Urinary bladder (tissue), 4 donors: ENCODE measurements around the gene CDA. TPM values are rescaled to one million over a fixed set of nuclear protein-coding genes. Genes with fewer than 3 reads are reported as not detected.

Experiments
- DNase-seq: peaks from one replicate; pipeline ENCODE4 v3.0.0-alpha.2; 2015; ENCODE audit errors: extremely low spot score
- H3K27ac ChIP-seq: one replicate; pipeline ENCODE4 v1.5.1; 2013; ENCODE audit warnings: low read depth, mild to moderate bottlenecking, moderate library complexity
- H3K36me3 ChIP-seq: one replicate; pipeline ENCODE4 v1.6.1; 2013; ENCODE audit warnings: mild to moderate bottlenecking, moderate library complexity; ENCODE audit not compliant: insufficient read depth
- H3K4me1 ChIP-seq: one replicate; pipeline ENCODE4 v1.6.1; 2013; ENCODE audit warnings: mild to moderate bottlenecking, moderate library complexity; ENCODE audit not compliant: insufficient read depth
- H3K4me3 ChIP-seq: one replicate; pipeline ENCODE4 v1.5.1; 2013; ENCODE audit warnings: low read depth, low read length
- WGBS: extraction: QIAGEN DNeasy Blood & Tissue Kit; methylation state at CpG from one replicate; pipeline ENCODE4 v1.1.7; 2013; 5-methylcytosine and 5-hydroxymethylcytosine counted together
- polyA plus RNA-seq: library from polyadenylated mRNA; stranded (reverse); fragments of 200-250 nt; gene quantifications from one replicate; pipeline ENCODE4 v1.2.3, GENCODE V29; 2013
- total RNA-seq: library from RNA; depleted of rRNA; stranded (reverse); fragments of >200 nt; gene quantifications from one replicate; pipeline ENCODE4 v1.2.3, GENCODE V29; 2014
- donor health status: healthy with polysubstance abuse.
- donor health status: healthy.

The CDA gene
- total and polyA plus RNA-seq, 2 donors: 0.53 to 5.1 TPM

DNA sequence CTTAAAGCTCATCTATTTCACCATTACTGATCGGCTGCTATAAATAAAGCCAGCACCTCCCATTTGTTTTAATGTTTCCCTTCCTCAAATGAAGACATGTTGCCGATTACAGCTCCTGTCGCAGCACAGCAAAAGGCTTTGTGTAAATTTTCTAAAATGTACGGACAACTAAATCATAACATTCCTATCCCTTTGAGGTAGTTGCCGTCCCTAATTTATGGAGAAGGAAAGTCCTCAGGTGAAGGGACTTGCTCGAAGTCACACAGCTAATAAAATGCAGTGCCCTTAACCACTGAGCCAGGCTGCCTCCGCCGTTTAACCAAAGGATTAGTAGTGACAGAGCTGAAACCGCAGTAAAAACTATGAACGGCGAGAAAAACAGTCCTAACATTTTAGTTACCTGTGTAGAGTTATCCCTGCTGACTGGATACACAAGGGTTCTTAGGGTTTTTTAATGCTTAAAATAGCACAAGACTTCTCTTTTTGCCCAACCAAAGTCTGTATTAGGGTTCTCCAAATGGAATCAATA is 45.2 kb downstream of the CDA start:
- H3K36me3 ChIP-seq: no peaks in the 10 kb centered on the region
- peak overlapping the region; percentile 98 for H3K4me3 ChIP-seq
- H3K27ac ChIP-seq: no peak overlapping the region
- peaks cover 2% of the 10 kb centered on the region for H3K4me1 ChIP-seq
- no peak for DNase-seq
- WGBS: 3% methylated on average over 11 of the region's 11 CpGs

DNA sequence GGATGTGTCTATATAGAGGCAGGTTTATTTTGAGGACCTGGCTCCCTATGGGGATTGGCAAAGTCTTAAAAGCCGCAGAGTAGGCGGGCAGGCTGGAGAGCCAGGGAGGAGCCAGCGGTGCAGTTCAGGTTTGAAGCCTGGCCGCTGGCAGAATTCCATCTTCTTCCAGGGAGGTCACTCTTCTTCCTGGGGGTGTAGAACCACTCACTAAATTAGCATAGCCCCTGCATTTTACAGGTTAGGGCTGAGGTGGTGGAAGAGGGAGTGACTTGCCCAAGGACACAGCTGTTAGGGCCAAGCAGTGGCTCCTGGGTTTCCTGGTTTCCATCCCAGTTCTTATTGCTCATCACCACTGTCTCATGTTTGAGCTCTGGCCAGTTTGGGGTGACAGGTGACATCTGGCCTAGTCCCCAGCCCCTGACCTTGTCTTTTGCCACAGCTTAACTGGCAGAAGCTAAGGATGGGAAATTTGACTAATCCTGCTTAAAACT is 45.7 kb downstream of the CDA start:
- no peaks in the 10 kb centered on the region for H3K36me3 ChIP-seq
- WGBS: 26% methylated on average over 4 of the region's 4 CpGs
- peak overlapping the region; percentile 98 for H3K4me3 ChIP-seq
- DNase-seq: no peak
- peaks cover 2% of the 10 kb centered on the region for H3K4me1 ChIP-seq
- no peak overlapping the region for H3K27ac ChIP-seq

DNA sequence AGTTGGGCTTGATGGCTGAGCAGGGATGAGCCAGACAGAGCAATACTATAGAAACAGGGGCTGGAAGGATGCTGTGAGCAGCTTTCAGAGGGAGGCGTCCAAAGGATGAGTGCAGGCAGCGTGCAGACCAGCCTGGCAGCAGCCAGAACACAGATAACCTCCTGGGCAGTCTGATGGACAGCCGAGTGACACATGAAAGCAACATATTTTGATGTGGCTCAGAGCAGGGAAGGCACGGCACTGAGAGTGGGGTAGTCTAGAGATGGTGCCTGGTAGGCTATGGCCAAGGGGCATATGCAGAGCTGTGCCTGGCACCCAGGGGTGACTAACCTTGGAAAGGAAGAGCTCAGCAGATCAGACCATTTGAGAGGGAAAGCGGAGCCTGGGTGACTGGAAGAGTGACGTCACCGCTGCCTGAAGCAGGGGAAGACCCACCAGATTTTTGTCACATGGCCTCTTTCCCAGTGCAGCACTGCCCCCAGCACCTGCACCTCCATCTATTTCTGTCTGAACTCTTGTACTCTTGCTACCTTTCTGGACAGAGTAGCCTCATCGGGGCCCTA is 48.0 kb downstream of the CDA start:
- DNase-seq: no peak
- no peak overlapping the region for H3K4me3 ChIP-seq
- H3K27ac ChIP-seq: no peak overlapping the region
- H3K4me1 ChIP-seq: peaks cover 2% of the 10 kb centered on the region
- no peaks in the 10 kb centered on the region for H3K36me3 ChIP-seq
- WGBS: 91% methylated on average over 8 of the region's 8 CpGs

DNA sequence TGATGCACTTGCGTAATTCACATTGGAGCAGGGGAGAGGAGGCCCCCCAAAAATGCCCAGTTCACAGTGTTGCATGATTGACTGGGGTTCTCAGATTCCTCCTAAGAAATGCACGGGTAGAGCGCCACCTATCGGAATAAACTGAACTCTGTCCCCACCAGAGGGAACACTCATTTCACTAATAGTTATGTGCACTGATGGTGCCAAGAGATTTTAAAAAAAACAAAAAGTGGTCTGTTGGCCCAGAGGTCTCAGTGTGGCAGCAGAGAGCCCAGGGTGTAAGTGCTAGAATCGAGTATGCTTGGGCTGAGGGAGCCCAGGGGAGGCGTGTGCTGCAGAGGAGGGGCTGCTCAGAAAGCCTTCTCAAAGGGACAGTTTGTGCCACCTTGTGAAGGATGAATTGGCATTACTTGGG is 51.3 kb downstream of the CDA start:
- Histone ChIP-seq H3K27ac (no peak overlapping the region), H3K4me3 (no peak overlapping the region), H3K4me1 (no peaks in the 10 kb centered on the region), H3K36me3 (no peaks in the 10 kb centered on the region)
- DNase-seq: no peak
- 29% methylated on average over 6 of the region's 6 CpGs for WGBS

DNA sequence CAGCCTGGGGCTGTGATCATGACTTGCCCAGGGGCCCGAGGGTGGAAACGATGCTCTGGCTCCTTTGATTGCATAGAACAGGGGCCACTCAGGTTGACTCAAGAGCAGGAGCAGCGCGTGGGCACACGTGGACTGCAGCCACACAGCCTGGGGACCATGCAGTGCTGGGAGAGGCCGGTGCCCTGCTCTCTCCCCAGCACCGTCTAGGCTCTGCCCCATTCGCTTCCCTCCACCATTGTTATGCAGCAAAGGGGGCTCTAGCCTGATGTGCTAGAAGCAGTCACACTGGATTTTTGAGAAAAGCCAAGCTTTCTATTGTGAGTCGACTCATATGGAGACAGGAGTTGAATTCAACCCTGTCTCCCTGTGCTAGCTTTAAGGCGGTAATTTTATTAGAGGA is 53.1 kb downstream of the CDA start:
- H3K36me3 ChIP-seq: peaks cover 2% of the 10 kb centered on the region
- no peaks in the 10 kb centered on the region for H3K4me1 ChIP-seq
- no peak for DNase-seq
- 80% methylated on average over 10 of the region's 10 CpGs for WGBS
- no peak overlapping the region for H3K27ac ChIP-seq
- H3K4me3 ChIP-seq: no peak overlapping the region

DNA sequence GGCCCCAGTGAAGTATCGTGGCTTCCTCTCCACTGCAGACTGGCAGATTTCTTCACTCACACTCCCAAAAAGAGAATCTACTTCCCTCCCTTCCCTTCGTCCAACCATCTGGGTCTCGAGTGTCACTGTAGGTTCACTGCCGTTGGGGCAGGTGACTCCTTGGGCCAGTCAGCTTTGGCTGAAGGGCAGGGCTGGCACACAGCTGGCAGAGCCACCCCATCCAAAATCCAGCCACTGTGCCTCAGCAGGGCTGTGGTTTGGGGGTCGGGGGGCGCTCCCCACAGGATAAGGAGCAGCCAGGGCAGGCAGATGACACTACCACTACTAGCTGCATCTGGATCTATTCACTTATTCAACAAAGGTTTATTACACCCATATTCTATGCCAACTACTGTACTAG is 54.2 kb downstream of the CDA start:
- no peaks in the 10 kb centered on the region for H3K4me1 ChIP-seq
- WGBS: 81% methylated on average over 6 of the region's 6 CpGs
- DNase-seq: no peak
- H3K4me3 ChIP-seq: no peak overlapping the region
- H3K27ac ChIP-seq: no peak overlapping the region
- peaks cover 2% of the 10 kb centered on the region for H3K36me3 ChIP-seq

DNA sequence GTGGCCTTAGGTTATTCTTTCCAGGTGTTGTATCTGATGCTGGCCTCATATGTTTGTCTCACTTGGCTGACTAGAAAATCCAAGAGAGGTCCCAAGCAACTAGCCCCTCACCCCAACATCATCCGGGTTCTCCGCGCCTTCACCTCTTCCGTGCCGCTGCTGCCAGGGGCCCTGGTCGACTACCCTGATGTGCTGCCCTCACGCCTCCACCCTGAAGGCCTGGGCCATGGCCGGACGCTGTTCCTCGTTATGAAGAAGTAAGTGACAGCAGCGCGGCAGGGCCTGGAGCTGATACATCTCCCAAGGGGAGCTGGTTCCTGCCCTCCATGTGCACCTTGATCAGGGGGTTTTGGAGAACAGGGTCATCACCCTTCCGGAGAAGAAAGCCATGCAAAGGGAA is 55.5 kb downstream of the CDA start:
- peaks cover 2% of the 10 kb centered on the region for H3K36me3 ChIP-seq
- no peaks in the 10 kb centered on the region for H3K4me1 ChIP-seq
- DNase-seq: no peak
- no peak overlapping the region for H3K4me3 ChIP-seq
- no peak overlapping the region for H3K27ac ChIP-seq
- WGBS: 91% methylated on average over 13 of the region's 13 CpGs

DNA sequence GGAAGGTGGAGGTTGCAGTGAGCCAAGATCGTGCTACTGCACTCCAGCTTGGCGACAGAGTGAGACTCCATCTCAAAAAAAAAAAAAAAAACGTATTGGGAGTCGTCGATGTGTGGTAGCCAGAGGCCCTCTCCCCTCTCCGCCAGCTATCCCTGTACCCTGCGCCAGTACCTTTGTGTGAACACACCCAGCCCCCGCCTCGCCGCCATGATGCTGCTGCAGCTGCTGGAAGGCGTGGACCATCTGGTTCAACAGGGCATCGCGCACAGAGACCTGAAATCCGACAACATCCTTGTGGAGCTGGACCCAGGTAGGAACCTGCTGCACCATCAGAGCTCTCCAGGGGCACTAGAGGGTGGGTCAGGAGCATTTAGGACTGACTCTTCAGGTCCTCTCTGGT is 56.5 kb downstream of the CDA start:
- DNase-seq: no peak
- Histone ChIP-seq H3K4me1 (no peaks in the 10 kb centered on the region), H3K4me3 (no peak overlapping the region), H3K27ac (no peak overlapping the region), H3K36me3 (peaks cover 2% of the 10 kb centered on the region)
- WGBS: 92% methylated on average over 14 of the region's 14 CpGs

DNA sequence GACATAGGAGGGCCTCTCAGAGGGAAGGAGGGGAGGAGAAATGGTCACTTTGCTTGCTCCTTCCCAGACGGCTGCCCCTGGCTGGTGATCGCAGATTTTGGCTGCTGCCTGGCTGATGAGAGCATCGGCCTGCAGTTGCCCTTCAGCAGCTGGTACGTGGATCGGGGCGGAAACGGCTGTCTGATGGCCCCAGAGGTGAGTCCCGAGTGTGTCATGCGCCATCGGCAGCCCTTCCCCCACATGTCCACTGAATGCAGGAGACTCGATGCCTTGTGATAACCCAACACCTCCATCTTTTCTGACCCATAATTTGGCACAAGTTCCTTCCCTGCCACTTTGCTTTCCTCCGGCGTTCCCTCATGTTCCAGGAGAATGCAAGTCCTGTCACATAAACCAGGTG is 59.5 kb downstream of the CDA start:
- peaks cover 2% of the 10 kb centered on the region for H3K36me3 ChIP-seq
- H3K27ac ChIP-seq: no peak overlapping the region
- no peaks in the 10 kb centered on the region for H3K4me1 ChIP-seq
- no peak overlapping the region for H3K4me3 ChIP-seq
- DNase-seq: no peak
- WGBS: 90% methylated on average over 13 of the region's 13 CpGs

DNA sequence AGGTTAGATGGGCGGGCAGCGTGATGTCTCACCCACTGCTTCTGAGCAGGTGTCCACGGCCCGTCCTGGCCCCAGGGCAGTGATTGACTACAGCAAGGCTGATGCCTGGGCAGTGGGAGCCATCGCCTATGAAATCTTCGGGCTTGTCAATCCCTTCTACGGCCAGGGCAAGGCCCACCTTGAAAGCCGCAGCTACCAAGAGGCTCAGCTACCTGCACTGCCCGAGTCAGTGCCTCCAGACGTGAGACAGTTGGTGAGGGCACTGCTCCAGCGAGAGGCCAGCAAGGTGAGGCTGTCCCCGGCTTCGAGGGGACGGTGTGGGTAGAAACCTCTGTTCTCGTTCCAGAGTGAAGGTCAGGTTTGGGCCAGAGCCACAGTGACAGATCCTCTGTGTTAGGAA is 60.0 kb downstream of the CDA start:
- Histone ChIP-seq H3K4me3 (no peak overlapping the region), H3K36me3 (peaks cover 2% of the 10 kb centered on the region), H3K27ac (no peak overlapping the region), H3K4me1 (no peaks in the 10 kb centered on the region)
- WGBS: 93% methylated on average over 15 of the region's 15 CpGs
- no peak for DNase-seq

DNA sequence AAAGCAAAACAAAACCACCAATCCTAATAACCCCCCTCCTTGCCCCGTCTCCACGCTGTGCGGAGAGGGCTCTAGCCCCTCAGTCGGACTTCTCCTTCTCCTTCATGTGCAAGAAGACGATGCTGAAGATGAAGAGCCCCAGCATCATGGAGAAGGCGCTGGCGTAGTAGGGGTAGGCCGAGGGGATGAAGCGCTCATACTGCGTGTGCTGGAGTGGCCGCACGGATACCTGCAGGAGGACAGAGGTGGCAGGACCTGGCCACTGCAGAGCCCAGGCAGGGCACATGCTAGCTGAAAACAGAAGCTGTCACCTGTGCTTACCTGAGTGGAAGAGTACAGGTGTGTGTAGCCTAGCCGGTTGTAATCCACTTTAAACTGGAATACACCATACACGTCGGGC is 63.4 kb downstream of the CDA start:
- no peaks in the 10 kb centered on the region for H3K36me3 ChIP-seq
- H3K4me1 ChIP-seq: no peaks in the 10 kb centered on the region
- no peak overlapping the region for H3K27ac ChIP-seq
- no peak overlapping the region for H3K4me3 ChIP-seq
- 97% methylated on average over 15 of the region's 15 CpGs for WGBS
- DNase-seq: no peak

DNA sequence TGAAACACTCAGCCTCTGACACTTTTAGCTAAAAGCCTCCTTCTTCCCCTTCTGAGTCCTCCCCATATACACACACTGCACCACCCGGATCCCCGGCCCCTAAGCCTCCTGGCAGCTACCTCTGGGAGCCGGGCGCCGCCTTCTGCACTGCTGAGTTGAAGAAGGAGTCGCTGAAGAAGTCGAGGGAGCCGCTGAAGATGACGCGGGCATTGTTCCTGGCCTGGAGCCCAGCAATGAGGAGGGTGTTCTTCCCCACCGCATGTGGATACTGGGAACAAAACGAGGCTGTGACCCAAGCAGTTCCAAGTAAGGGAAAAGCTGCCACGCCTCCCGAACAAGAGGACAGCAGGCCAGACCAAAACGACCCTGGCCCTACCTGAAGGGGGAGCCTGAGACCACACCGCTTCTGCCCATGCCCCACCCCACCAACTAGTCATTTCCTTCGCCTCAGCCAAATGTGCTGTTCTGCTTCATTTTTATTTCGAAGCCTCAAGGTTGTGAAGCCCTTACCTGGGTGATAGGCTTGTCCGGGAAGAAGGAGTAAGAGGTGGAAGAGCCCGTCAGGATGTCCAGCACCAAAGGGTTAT is 65.3 kb downstream of the CDA start:
- Histone ChIP-seq H3K4me3 (no peak overlapping the region), H3K36me3 (no peaks in the 10 kb centered on the region), H3K4me1 (no peaks in the 10 kb centered on the region), H3K27ac (no peak overlapping the region)
- 76% methylated on average over 20 of the region's 20 CpGs for WGBS
- DNase-seq: no peak

DNA sequence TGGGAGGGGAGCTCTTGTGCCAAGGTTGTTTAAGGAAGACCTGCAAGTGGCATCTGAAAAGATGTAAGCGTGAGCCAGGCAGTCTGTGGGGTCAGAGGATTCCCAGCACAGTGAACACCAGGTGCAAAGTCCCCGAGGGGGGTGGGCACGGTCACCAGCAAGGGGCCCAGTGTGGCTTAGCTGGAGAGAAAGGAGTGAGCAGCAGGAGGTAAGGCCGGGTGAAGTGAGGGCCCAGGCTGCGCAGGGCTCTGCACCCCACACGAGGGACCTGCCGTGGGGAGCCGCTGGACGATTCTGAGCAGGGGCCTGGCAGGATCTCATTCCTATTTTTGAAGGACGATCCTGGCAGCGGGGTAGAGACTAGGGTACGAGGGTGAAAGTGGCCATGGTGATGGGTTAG is 68.1 kb downstream of the CDA start:
- H3K36me3 ChIP-seq: no peaks in the 10 kb centered on the region
- 88% methylated on average over 12 of the region's 12 CpGs for WGBS
- no peaks in the 10 kb centered on the region for H3K4me1 ChIP-seq
- no peak overlapping the region for H3K4me3 ChIP-seq
- no peak for DNase-seq
- no peak overlapping the region for H3K27ac ChIP-seq

DNA sequence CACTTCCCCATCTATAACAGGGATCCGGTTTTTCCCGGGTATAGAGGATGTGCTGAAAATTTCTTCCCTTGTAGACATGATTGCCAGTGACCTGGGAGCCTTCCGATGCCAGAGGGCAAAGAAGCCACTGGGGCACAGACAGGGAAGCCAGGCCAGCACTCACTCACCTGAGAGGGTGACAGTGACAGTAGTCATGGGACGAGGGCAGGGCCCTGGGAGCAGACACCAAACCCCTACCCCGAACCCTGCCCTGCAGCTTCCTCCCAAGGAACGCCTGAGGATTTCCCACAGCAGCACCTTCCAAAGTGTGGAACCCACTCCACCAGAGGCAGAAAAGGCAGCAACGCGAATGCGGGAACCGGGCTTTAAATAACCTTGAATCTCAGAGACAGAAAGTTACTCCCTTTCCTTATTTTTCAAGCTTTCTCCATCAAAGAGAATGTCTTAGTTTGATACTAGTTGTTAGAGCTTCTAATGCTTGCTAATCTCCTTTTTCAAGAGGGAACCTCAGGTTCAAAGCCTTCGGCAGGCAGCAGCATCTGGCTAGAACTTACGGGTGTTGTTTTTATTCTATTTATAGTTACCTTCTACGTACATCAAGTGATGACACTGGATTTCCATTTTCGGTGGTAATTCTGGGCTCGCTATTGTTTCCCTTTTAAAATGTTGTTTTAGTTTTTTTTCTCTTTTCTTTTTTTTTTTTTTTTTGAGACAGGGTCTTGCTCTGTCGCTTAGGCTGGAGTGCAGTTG is 69.4 kb downstream of the CDA start:
- WGBS: 84% methylated on average over 16 of the region's 16 CpGs
- H3K4me3 ChIP-seq: no peak overlapping the region
- no peak for DNase-seq
- no peaks in the 10 kb centered on the region for H3K4me1 ChIP-seq
- no peaks in the 10 kb centered on the region for H3K36me3 ChIP-seq
- H3K27ac ChIP-seq: no peak overlapping the region
